Adrenal gland (tissue), 12 donors: ENCODE data around the gene CAMK1D. TPM values are rescaled to one million over a fixed set of nuclear protein-coding genes. Genes with fewer than 3 reads are reported as not detected.

Source experiments
- DNase-seq, 7 donors: peaks; one replicate each; pipeline ENCODE4 v3.0.0-alpha.2; 2019 to 2020
- H3K27ac ChIP-seq, 5 donors: fragments of 200-600 bp; sonication (generic) in 4 of 5; 1 replicate in 3 of 5; 2 replicates in 2 of 5; pipeline versions ENCODE4 v1.5.1 to v1.8.0; 2016 to 2020; ENCODE audit warnings: mild to moderate bottlenecking in 1 of 5
- H3K27me3 ChIP-seq: fragments of 200-600 bp; 2 replicates; pipeline ENCODE4 v1.8.0; 2021
- H3K36me3 ChIP-seq, 2 donors: fragments of 200-600 bp; replicated peaks in 1 of 2; 1 replicate in 1 of 2; 2 replicates in 1 of 2; pipeline versions ENCODE4 v1.5.1 to v1.8.0; 2018 to 2022
- H3K4me1 ChIP-seq, 2 donors: fragments of 200-600 bp; replicated peaks in 1 of 2; 1 replicate in 1 of 2; 2 replicates in 1 of 2; pipeline versions ENCODE4 v1.5.1 to v1.8.0; 2018 to 2021
- H3K4me3 ChIP-seq, 4 donors: fragments of 200-600 bp; sonication (generic) in 3 of 4; one replicate each; pipeline ENCODE4 v1.5.1; 2016 to 2018
- H3K9me3 ChIP-seq, 3 donors: fragments of 200-600 bp; sonication (generic) in 1 of 3; replicated peaks in 1 of 3; 1 replicate in 2 of 3; 2 replicates in 1 of 3; pipeline versions ENCODE4 v1.5.1 to v1.8.0; 2016 to 2021
- POLR2A ChIP-seq, 2 donors: fragments of 450-650 bp; IDR thresholded peaks; one replicate each; pipeline ENCODE4 v1.6.1; 2017; ENCODE audit warnings: antibody characterized with exemption in 2 of 2, mild to moderate bottlenecking in 2 of 2, moderate library complexity in 1 of 2
- WGBS, 4 donors: extraction: QIAGEN DNeasy Blood & Tissue Kit in 2 of 4; methylation state at CpG; one replicate each; pipeline versions ENCODE4 v1.1.5 to v1.1.7; 2013 to 2017; 5-methylcytosine and 5-hydroxymethylcytosine counted together
- intact Hi-C, 2 donors: fragments of 100-400 bp; cut with DNase I; formaldehyde crosslinking; loops; one replicate each; pipeline versions ENCODE4 v1.14.1 to v1.15.0; 2022 to 2023
- polyA plus RNA-seq, 3 donors: library from polyadenylated mRNA; stranded (reverse); fragments of 200-250 nt in 2 of 3; fragments of 350-450 nt in 1 of 3; fragmentation: Illumina TruSeq in 1 of 3; extraction: RNeasy Lipid Tissue Mini Kit (QIAGEN cat#74804) in 1 of 3; gene quantifications; one replicate each; pipeline ENCODE4 v1.2.3, GENCODE V29; 2013 to 2014
- total RNA-seq, 9 donors: library from RNA; depleted of rRNA in 4 of 9; stranded (reverse); fragments of >200 nt in 4 of 9; fragments of 120-200 nt in 1 of 9; fragmentation: NEBNext Ultra II Directional in 1 of 9; extraction: Animal tissue kit (Norgen Biotek cat#: 25700) in 1 of 9; gene quantifications; one replicate each; pipeline versions ENCODE4 v1.1.0 to v1.2.4, GENCODE V29; 2013 to 2023
- TF ChIP-seq, protein P1 (sequence below), 6 experiments: fragments of 450-650 bp in 4 of 6; fragments of 200-600 bp in 2 of 6; sonication (generic) in 1 of 6; IDR thresholded peaks; 1 replicate in 5 of 6; 2 replicates in 1 of 6; pipeline versions ENCODE4 v1.5.1 to v1.8.0; 2016 to 2021; ENCODE audit warnings: antibody characterized with exemption in 6 of 6, mild to moderate bottlenecking in 2 of 6, moderate library complexity in 1 of 6
- donor health status: healthy with polysubstance abuse.
- donor health status: Bipolar disorder and iron deficiency.
- donor health status: DM: yes; HTN: yes; CAD: no.
- donor health status: DM: no; HTN: no; CAD: no.
- donor health status: DM: no; HTN: no; CAD: no.
- donor health status: DM: yes; HTN: yes; CAD: no.

CAMK1D gene
- total and polyA plus RNA-seq, 12 donors, result 2.3 to 9.4 (median 6.5) TPM

DNA sequence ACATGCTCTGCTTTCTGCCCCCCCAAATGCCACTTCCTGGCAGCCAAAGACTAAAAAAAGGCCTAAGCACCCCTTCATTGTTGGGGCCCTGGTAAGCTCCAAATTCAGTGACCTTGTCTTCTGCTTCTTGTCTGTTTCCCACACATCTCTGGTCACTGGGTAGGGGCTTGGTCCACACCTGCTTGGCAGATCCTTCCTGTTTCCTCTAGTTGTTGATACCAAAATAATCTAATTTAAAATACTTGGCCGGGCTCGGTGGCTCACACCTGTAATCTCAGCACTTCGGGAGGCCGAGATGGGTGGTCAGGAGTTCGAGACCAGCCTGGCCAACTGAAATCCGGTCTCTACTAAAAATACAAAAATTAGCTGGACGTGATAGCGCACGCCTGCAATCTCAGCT is 130.6 kb downstream of the CAMK1D start:
- WGBS, 4 donors, result 77 to 94% (median 80%) methylated on average over 9 of the region's 9 CpGs

DNA sequence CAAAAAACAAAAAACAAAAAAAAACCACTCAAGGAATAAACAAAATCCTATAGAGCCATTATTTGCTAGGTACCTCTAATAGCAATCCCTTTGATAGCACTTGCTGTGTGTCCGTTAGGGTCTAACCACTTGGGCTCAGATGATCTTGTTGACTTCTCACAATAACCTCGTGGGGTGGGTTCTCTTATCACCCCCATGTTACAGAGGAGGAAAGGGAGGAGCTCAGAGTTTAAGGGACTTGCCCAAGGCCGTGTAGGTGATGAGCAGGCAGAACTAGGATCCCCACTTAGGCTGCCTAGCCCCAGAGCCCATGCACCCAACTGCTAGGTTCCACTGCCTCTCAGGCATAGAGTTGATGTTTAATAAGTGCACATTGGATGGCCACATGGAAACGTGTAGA is 131.1 kb downstream of the CAMK1D start:
- no peaks in the 10 kb centered on the region for H3K4me1 ChIP-seq
- no peaks in the 10 kb centered on the region for H3K27me3 ChIP-seq
- DNase-seq, result no peak
- intact Hi-C loops, result no loop called here
- no peaks in the 10 kb centered on the region for H3K9me3 ChIP-seq
- no peak overlapping the region for H3K27ac ChIP-seq
- 72 to 87% (median 81%) methylated on average over 4 of the region's 4 CpGs for WGBS, 4 donors
- TF ChIP-seq, protein P1, sequence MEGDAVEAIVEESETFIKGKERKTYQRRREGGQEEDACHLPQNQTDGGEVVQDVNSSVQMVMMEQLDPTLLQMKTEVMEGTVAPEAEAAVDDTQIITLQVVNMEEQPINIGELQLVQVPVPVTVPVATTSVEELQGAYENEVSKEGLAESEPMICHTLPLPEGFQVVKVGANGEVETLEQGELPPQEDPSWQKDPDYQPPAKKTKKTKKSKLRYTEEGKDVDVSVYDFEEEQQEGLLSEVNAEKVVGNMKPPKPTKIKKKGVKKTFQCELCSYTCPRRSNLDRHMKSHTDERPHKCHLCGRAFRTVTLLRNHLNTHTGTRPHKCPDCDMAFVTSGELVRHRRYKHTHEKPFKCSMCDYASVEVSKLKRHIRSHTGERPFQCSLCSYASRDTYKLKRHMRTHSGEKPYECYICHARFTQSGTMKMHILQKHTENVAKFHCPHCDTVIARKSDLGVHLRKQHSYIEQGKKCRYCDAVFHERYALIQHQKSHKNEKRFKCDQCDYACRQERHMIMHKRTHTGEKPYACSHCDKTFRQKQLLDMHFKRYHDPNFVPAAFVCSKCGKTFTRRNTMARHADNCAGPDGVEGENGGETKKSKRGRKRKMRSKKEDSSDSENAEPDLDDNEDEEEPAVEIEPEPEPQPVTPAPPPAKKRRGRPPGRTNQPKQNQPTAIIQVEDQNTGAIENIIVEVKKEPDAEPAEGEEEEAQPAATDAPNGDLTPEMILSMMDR (IDR thresholded peaks at IDR 0.05), result no peak
- TF ChIP-seq POLR2A (IDR thresholded peaks at IDR 0.05), result no peak
- H3K36me3 ChIP-seq, result no peaks in the 10 kb centered on the region
- no peak overlapping the region for H3K4me3 ChIP-seq

More for the DNA sequence above, 130.6 kb downstream of the CAMK1D start:
- H3K27me3 ChIP-seq, result no peaks in the 10 kb centered on the region
- H3K27ac ChIP-seq, result no peak overlapping the region
- intact Hi-C loops, result no loop called here
- no peak overlapping the region for H3K4me3 ChIP-seq
- no peaks in the 10 kb centered on the region for H3K9me3 ChIP-seq
- TF ChIP-seq, protein P1 (IDR thresholded peaks at IDR 0.05), result no peak
- TF ChIP-seq POLR2A (IDR thresholded peaks at IDR 0.05), result no peak
- no peaks in the 10 kb centered on the region for H3K4me1 ChIP-seq
- H3K36me3 ChIP-seq, result no peaks in the 10 kb centered on the region
- no peak for DNase-seq

DNA sequence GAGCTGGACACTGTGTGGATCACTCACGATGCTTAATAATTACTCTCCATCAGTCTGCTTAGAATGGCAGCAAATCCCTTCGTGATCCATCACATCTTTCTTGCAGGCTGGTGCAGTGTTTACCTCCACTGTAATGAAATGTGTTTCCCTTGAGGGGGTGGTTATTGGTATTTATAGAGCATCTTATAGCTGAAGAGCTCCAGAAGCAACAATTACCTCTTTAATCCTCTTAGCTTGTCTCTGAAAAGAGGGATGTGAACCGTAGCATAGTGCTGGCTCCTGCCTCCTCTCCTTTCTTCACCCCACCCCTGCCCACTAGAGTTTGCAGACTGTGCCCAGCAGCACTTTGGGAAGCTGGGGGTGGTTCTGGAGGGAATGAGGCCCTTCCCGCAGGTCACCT is 132.6 kb downstream of the CAMK1D start:
- TF ChIP-seq POLR2A (IDR thresholded peaks at IDR 0.05), result no peak
- TF ChIP-seq, protein P1 (IDR thresholded peaks at IDR 0.05), result no peak
- no peak for DNase-seq
- H3K36me3 ChIP-seq, result no peaks in the 10 kb centered on the region
- no peak overlapping the region for H3K4me3 ChIP-seq
- H3K4me1 ChIP-seq, result no peaks in the 10 kb centered on the region
- intact Hi-C loops, result no loop called here
- H3K27ac ChIP-seq, result no peak overlapping the region
- 70 to 88% (median 76%) methylated on average over 4 of the region's 4 CpGs for WGBS, 4 donors
- H3K9me3 ChIP-seq, result no peaks in the 10 kb centered on the region
- no peaks in the 10 kb centered on the region for H3K27me3 ChIP-seq

DNA sequence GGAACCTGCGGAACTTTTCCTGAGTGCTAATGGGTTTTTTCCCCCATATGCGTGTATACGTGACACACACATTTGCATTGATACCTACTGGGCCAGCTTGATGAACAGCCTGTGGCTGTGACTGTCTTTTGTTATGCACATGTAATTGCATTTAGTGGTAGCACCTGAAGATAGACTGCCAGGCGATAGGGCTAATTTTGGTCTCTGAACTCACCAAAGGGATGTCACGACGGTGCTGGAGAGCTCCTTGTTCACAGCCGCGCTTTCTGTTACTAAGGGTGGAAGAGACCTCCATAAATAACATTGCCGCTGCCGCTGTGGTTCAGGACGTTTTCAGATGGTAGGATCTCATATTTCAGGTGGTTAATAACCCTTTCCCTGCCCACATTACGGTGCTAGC is 133.2 kb downstream of the CAMK1D start:
- 61 to 72% (median 68%) methylated on average over 12 of the region's 12 CpGs for WGBS, 4 donors
- no peak overlapping the region for H3K4me3 ChIP-seq
- H3K4me1 ChIP-seq, result no peaks in the 10 kb centered on the region
- H3K36me3 ChIP-seq, result no peaks in the 10 kb centered on the region
- H3K9me3 ChIP-seq, result no peaks in the 10 kb centered on the region
- H3K27ac ChIP-seq, result no peak overlapping the region
- DNase-seq, result no peak
- no peaks in the 10 kb centered on the region for H3K27me3 ChIP-seq
- TF ChIP-seq, protein P1 (IDR thresholded peaks at IDR 0.05), result no peak
- no peak for TF ChIP-seq POLR2A (IDR thresholded peaks at IDR 0.05)
- intact Hi-C loops, result no loop called here
